NCI-H510A (cell line): Measurements from ENCODE around the gene SETD1B.
"Not testable (repeated sequence)": the region's sequence is repeated elsewhere in the genome, so short reads cannot be mapped to it uniquely, and the experiment has no call there.

Experiments used
- DNase-seq: peaks from one replicate; lab custom pipeline; 2025; lab: John Stamatoyannopoulos, UW

Gene SETD1B

GRCh38 chr12:121780429-121780828, 23.4 kb upstream of the SETD1B start:
- DNase-seq: no peak

- DNase-seq: no peak
These were observed 22.3 kb upstream of the SETD1B start for GRCh38 chr12:121781484-121781997.

GRCh38 chr12:121781998-121782979, 21.5 kb upstream of the SETD1B start:
- no peak for DNase-seq

- no peak for DNase-seq
These were observed 20.0 kb upstream of the SETD1B start for GRCh38 chr12:121783766-121784165.

- no peak for DNase-seq
These were observed 19.3 kb upstream of the SETD1B start for GRCh38 chr12:121784460-121784859.

DNA sequence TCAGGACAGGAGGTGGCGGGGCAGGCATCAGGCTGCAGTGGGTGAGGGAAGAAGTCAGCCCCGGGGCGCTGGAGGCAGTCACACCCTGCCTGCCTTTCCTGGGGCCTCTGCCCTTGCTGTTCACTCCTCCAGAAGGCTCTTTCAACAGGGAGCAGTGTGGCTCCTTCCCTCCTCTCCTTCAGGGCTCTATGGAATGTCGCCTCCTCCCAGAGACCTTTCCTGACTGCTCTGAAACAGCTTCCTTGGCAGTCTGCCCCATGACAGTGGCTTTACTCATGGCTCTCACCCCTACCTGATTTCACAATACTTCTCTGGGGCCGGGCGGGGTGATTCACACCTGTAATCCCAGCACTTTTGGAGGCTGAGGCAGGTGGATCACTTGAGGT, 17.4 kb upstream of the SETD1B start:
- DNase-seq: no peak

GRCh38 chr12:121787063-121788025, 16.5 kb upstream of the SETD1B start:
- no peak for DNase-seq

DNA sequence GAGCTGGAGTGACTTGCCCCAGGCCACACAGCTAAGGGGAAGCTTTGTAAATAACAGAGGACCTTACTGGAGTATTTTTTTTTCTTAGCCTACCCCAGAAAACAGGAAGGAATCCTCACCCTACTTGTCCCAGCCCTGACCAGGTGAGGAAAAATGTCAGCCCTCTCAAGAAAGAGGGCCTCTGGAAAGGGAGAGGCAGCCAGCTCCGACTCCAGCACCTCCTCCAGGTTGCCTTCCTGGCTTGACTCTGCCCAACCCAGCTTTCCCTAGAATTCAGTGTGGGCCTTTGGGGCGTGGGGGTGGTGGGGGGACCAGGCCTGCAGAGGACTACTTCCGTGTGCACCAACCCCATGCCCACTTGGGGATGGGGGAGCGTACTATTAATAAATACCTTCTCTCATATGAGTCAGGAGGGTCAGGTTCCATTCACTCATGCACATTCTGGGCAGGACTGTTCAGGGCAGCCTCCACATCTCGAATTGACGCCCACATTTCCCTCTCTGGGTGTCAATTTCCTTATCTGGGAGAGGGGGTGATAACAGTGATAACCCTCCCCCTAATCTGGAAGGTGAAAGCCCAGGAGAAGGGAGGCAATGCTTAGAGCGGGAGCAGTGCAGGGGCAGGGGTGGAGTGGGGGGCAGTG, 15.5 kb upstream of the SETD1B start:
- no peak for DNase-seq

DNA sequence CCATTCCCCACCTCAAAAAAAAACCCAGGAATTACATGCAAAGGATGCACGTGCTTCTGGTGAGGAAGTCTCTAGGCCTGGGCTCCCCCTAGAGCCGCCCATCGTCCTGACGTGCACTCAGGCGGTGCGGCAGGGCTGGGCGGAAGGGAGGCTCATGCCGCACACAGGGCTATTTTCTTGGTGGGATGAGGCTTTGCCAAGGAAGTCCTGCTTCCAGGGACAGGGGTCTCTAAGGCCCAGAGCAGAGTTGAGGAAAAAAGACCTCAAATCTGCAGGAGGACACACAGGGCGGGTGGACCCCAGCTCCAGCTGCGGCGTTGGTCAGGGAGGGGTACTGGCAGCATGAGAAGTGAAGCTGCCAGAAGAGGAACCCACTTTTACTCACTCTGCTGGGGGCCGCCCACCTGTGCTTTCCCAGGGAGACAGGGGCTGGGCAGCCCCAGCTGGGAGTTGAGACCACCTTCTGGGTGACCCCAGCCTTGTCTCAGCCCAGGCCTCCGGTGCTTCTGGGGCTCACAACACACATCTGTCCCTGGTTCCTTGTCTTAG, 14.5 kb upstream of the SETD1B start:
- DNase-seq: no peak

GRCh38 chr12:121789800-121790728, 13.7 kb upstream of the SETD1B start:
- DNase-seq: no peak

- not testable (repeated sequence) for DNase-seq
These were observed 13.0 kb upstream of the SETD1B start for GRCh38 chr12:121790785-121791184.

- DNase-seq: no peak
These were observed 11.9 kb upstream of the SETD1B start for GRCh38 chr12:121791671-121792551.

DNA sequence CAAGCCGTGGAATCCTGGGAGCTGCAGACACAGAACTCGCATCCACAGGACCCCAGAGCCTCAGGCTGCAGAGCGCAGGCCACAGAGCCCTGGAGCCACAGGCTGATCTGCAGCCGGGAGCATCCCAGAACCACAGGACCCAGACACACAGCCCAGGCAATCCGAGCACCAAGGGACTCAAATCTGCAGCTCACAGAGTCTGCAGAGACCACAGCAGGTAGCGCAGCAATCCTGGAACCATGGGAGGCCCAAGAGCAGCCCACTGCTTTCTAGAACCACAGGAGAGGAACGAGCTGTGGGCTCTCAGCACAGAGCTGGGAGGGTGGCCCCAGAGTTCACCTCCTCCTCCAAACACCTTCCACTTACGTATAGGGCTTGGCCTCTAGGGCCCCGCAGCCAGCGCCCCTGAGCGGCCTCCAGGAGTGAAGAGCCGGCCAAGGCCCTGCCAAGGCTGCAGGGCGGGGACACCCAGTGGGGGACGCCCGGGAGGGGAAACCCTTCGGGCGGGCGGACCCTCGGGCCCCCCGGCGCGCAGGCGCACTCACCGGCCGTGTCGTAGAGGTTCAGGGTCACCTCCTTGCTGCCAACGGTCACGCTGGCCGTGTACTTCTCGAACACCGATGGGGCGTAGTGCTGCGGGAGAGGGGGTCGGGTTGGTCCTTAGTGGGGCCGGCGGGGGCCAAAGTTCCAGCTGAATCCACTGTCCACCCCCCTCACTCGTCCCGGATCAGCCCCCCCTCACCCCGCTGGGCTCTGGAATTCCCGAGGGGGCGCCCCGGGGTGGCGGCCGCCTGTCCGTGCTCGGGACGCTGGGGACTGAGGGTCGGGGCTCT, 11.0 kb upstream of the SETD1B start:
- no peak for DNase-seq

DNA sequence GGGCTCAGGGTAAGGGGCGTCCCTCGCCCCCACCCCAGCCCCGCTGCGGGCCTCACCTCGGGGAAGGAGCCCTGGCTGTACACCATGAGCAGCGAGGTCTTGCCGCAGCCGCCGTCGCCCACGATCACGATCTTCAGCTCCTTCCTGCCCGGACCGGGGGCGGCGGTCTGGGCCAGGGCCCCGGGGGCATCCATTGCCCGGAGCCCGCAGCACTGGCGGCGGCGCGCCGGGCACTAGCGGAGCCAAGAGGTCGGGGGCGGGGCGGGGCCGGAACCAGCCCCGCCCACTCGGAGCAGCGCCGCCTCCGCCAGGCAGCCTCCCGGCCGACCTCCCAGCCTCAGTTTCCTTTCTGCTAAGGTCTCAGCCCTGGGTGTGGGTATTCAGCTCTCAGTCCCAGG, 10.4 kb upstream of the SETD1B start, which contains the start of gene RHOF:
Gene RHOF, minus strand, starts transcription at position 249 of the 398 bp plus-strand sequence. Its CDS starts 55 bp downstream, at position 194.
- no peak for DNase-seq

GRCh38 chr12:121793838-121794533, 9.8 kb upstream of the SETD1B start:
- peak; percentile 74 for DNase-seq

DNA sequence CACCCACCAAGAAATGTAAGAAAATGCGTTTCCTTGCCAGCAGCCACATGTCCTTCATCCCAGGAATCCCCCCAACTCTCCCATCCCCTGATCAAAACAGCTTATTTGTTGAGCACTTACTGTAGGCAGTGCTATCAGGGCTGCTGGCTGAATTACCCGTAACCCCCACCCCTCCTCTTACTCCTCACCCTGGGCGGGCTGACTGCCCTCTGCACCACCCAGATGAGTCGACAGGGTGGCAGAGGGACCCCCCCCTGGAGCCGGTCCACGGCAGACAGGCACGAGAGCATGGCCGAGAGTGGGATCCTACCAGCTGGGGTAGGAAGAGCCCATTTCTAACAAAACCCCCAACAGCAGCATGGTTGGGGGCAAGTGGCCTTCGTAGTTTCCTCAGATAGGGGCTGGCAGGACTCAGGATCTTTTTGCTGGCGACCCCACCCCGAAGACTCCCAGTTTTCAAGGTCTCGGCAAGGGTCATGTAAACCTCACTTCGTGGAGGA, 9.2 kb upstream of the SETD1B start:
- DNase-seq: no peak
